Measurements from ENCODE around the gene EGFL7.

EGFL7 gene

DNA sequence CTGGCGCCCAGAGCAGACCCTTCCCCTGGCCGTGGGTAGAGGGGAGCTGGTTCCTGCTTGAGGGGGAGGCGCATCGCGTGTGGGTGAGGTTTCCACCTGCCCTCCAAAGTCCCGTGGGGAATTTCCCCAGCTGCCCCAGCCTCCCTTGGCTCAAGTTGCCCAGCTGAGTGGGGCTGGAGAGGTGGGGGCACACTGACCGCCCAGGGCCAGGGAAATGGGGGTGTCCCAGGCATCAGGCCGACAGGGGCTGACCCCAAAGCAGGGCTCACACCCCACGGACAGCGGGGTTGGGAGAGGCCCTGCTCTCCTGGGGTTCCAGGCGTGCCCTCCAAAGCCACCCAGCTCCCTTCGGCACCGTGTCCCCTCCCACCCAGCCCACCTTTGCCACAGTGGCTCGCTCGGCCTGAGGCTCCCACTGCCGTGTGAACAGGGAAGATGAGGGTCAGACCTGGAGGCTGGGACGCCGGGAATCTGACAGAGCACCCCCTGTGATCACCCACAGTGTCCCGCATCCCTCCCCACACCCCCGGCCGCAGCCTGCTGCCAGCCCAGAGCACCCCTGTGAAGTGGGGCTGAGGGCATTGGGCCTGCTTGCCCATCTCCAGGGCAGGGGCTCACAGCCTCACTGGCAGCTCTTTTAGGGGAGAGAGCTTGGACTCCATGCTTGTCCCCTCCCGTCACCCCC lies 933 bp upstream of the EGFL7 start:
- TF ChIP-seq ZFX (IDR thresholded peaks at IDR 0.05; ENCODE audit: borderline replicate concordance): no peak
- TF ChIP-seq, protein P1, sequence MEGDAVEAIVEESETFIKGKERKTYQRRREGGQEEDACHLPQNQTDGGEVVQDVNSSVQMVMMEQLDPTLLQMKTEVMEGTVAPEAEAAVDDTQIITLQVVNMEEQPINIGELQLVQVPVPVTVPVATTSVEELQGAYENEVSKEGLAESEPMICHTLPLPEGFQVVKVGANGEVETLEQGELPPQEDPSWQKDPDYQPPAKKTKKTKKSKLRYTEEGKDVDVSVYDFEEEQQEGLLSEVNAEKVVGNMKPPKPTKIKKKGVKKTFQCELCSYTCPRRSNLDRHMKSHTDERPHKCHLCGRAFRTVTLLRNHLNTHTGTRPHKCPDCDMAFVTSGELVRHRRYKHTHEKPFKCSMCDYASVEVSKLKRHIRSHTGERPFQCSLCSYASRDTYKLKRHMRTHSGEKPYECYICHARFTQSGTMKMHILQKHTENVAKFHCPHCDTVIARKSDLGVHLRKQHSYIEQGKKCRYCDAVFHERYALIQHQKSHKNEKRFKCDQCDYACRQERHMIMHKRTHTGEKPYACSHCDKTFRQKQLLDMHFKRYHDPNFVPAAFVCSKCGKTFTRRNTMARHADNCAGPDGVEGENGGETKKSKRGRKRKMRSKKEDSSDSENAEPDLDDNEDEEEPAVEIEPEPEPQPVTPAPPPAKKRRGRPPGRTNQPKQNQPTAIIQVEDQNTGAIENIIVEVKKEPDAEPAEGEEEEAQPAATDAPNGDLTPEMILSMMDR (IDR thresholded peaks at IDR 0.05): no peak

DNA sequence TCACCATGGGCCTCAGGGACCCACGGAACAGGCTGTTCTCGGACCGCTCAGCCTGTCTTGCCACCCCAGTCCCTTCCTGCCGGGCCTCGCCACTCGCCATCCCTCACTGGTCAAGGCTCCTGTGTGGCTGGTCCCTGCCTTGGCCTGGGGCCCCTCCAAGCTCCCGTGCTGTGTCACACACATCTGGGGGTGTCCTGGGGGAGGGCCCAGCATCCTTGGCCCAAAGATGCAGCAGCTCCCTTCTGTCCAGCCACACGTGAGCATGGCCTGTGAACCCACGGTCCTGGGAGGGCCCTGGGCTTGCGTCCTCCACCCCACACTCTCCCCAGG lies 425 bp upstream of the EGFL7 start:
- TF ChIP-seq, protein P1 (IDR thresholded peaks at IDR 0.05): no peak
- TF ChIP-seq ZFX (IDR thresholded peaks at IDR 0.05; ENCODE audit: borderline replicate concordance): no peak
- no peak overlapping the region for H3K27ac ChIP-seq

More for the DNA sequence above, 933 bp upstream of the EGFL7 start:
- no peak overlapping the region for H3K27ac ChIP-seq

DNA sequence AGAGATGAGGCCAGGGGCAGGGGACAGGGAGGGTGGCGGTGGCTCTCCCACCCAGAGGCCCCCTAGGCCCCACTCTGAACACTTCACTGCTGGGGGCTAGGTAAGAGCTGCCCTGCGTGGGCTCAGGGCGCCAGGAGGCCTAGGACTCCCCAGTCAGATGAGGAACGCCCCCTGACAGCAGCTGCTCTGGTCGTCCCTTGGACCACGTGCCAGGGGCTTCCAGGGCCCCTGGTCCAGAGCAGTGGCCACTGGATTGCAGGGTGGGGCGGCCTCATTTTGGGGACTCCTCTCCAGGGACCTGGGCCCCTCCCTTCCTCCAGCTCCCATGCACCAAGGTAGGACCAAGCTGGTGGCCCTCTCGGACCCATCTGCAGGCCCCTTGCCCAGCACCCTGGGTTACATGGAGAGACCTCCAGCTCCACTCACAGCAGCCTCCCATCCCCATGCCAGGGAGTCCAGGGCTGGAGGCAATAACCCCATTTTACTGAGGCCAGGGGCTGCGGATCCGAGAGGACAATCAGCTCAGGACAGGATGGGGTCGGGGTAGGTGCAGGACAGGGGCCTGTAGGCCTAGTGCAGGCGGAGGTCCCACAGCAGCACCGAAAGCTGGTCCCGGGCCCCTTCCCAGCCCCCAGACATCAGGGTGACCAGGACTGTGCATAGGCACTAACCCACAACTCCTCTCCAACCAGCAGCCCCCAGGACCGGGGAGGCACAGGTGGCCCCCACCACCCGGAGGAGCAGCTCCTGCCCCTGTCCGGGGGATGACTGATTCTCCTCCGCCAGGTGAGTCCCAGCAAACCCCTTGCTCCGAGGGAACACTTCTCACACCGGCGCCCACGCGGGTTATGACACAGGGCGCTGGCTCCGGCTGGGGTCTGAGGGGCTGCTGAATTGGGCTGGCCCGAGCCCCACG lies 1.5 kb downstream of the EGFL7 start:
- TF ChIP-seq ZFX (IDR thresholded peaks at IDR 0.05; ENCODE audit: borderline replicate concordance): no peak
- TF ChIP-seq, protein P1 (IDR thresholded peaks at IDR 0.05): no peak
- H3K27ac ChIP-seq: no peak overlapping the region

DNA sequence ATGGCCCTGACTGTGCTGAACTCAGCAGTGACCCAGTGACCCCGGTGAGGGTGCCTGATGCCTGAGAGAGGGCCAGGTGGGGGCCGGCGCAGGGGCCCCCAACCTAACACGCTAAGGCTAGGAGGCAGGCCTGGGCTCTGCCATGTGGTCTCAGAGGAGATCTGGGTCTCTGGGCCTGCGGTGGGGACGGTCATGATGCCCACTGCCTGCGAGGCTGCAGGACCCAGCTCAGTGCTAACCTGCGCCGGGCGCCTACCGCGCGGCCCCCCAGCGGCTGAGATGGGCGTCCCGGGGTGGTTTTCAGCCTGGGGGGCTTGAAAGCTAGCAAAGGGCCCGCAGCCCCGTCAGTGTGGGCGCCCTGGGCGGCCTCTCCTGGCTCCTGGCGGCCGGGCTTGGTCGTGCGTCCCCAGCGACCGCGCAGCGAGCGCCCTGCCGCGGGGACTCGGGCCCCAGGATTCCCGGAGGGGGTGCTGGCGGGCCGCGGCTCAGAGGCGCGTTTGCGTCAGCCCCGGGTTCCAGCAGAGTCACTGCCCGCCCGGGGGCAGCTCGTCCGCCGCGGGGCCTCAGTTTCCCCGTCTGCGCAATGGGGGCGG lies 2.5 kb downstream of the EGFL7 start:
- no peak overlapping the region for H3K27ac ChIP-seq

DNA sequence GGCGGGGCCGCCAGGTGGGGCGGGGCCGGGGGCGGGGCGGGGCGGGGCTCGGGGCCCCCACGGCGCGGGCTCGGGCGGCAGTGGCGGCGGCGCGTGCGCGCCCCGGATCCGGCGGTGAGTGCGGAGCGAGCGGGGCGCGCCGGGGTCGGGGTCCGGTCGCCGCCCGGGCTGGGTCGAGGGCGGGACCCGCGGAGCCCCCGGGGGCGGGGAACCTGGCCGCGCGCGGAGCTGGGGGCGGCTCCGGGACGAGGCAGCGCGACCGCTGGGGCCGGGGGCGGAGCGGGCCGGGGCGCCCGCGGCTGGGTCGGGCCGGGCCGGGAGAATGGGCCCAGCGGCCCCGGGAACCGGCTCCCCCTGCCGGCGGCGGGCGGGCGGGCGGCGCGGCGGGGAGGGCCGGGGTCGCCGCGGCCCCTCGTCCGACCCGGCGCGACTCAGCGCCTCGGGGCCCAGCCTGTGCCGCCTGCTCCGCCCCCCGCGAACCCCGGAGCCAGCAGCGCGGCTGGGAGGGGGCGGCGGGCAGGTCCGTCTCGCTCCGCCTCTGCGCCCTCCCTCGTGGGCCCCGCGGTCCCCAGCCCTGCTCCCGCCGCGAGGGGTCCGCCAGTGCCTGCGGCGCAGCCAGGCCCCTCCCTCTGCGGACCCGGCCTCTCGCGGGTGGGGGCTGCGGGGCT lies 3.1 kb downstream of the EGFL7 start:
- H3K27ac ChIP-seq: no peak overlapping the region

More for the DNA sequence above, 2.5 kb downstream of the EGFL7 start:
- TF ChIP-seq, protein P1 (IDR thresholded peaks at IDR 0.05): no peak
- TF ChIP-seq ZFX (IDR thresholded peaks at IDR 0.05; ENCODE audit: borderline replicate concordance): no peak

DNA sequence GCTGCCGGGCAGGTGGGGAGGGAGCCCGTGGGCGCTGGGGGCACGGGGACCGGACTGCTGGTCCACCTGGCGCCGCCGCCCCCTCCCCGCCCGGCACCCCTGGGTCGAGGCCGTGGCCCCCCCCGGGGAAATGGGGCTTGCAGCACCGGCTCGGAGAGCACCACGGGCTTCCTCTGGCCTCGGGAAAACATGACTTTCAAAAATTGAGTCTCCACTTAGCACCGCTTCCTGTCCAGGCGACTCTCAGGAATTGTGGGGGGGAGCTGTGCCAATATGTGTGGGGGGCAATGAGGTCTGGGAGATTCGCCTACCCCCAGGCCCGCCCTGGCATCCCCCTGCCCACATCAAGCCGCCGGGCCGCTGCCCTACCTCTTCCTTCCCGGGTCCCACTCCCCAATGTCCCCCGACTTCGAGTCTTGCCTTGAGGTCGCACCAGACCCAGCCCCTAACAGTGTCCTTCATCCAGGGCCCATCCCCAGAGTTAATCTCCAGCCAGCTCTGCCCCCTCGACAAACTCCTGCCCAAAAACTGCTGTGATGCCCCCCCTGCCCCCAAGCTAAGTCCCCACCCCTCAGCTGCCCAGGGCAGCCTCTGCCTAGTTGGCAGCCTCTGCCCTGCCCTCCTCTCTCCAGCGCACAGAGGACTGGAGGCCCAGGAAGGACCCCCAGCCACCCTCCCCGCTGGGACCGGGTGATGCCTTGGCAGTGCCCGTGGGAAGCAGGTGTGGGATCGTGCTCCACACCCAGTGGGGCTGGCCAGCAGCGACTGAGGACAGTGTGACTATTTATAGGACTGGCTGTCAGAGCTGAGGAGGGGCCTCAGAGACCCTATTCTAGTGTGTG lies 3.9 kb downstream of the EGFL7 start:
- no peak overlapping the region for H3K27ac ChIP-seq
- TF ChIP-seq, protein P1 (IDR thresholded peaks at IDR 0.05): no peak
- TF ChIP-seq ZFX (IDR thresholded peaks at IDR 0.05; ENCODE audit: borderline replicate concordance): no peak

More for the DNA sequence above, 3.1 kb downstream of the EGFL7 start:
- TF ChIP-seq, protein P1 (IDR thresholded peaks at IDR 0.05): peak; percentile 63
- no peak for TF ChIP-seq ZFX (IDR thresholded peaks at IDR 0.05; ENCODE audit: borderline replicate concordance)

All from 22Rv1 (cell line).